HG02884 (cell line): ENCODE measurements around the gene REN.

Source experiments
- ATAC-seq: cut with Tn5 transposase; IDR thresholded peaks from one replicate; pipeline ENCODE4 v1.9.1; 2021; ENCODE audit warnings: mild to moderate bottlenecking, moderate library complexity; ENCODE audit not compliant: unreplicated experiment

REN gene

GRCh38 chr1:204110894-204111633, 55.1 kb downstream of the REN start:
- no peak for ATAC-seq

DNA sequence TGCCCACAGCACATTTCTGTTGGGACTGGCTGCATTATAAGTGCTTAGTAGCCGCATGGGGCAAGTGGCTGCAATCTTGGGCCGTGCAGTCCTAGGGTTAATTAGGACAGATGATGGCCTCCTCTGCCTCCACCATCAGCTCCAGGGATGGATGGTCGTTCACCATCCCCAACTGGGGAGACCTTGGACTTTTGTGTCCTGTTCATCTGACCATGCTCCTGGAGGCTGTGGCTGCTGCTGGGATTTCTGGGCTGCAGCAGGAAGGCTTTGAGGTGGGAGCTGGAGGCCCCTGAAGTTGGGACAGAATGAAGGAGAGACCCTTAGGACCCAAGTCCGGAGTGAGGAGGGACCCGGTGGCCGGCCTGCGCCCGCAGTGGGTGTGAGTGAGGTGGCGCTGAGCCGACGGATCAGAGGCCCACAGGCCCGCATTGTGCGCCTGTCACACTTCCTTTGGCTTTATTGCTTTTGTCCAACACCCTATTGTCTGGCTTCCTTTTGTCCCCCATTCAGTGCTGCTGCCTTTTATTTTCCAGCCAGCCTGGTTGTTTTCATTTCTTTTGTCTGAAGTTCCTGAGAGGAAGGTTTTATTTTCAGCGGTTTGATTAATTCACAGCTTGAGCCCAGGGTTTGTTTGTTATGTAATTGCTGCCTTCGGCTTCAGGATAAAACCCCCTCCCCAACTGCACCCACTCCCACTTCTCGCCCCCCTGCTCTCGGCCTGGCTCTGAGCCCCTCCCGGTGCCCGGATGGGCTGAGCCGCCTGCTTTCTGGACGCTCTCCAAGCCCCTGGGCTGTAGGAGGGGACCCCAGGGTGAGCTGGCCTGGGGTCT, 57.6 kb downstream of the REN start:
- no peak for ATAC-seq

- ATAC-seq, result no peak
These were observed 58.2 kb downstream of the REN start for GRCh38 chr1:204107892-204108291.

DNA sequence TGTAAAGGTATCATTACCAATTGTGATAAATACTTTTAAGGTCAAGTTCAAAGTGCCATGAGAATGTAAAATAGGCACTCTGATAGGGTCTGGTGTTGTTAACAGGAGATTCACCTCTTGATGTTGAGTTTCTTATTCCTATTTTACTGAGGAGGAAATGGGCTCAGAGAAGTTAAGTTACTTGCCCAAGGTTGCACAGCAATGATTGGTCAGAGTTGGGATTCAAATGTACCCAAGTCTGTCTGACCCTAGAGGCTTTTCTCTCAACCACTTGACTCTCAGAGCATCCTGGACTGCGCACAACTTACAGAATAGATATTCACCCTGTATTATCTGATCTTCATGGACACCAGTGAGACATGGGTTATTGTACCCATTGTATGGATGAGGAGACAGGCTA, 59.3 kb downstream of the REN start:
- no peak for ATAC-seq

GRCh38 chr1:204105131-204105515, 61.0 kb downstream of the REN start:
- no peak for ATAC-seq
